ENCODE results near the gene ZMYM2.
"Not testable (repeated sequence)": the region's sequence is repeated elsewhere in the genome, so short reads cannot be mapped to it uniquely, and the experiment has no call there.

ZMYM2 gene

GRCh38 chr13:19958155-19959111, at the start of gene ZMYM2:
ZMYM2 (plus strand) TSS chr13:19958727; CDS start chr13:19993073, 34,346 bp downstream.
- DNase-seq = peak; percentile 18

GRCh38 chr13:19910336-19911072, 48.0 kb upstream of the ZMYM2 start:
- no peak for DNase-seq

DNA sequence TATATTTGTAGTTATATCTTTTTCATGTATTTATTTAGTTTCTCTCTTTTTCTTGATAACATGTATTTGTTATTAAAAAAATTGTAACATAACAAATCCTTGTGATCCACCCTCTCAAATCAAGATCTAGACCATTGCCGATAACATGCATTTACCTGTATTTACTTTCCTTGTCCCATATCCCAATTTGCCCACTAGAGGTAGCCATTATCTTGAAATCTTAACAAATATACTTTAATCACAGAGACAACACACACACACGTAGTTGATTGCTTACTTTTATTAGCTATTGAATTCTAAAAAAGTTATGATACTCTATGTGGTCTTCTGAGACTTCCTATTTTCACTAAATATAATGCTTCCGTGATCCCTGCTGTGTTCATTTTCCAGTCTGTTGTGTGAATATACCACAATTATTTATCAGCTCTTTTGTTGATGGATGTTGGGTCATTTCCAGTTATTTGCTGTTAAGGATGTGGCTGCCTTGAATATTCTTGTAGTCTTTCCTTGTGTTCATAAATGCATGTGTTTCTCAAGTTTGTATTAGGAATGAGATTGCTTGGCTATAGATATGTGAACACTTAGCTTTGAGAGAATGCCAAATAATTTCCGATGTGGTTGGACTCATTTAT, 31.3 kb upstream of the ZMYM2 start:
- no peak for DNase-seq

DNA sequence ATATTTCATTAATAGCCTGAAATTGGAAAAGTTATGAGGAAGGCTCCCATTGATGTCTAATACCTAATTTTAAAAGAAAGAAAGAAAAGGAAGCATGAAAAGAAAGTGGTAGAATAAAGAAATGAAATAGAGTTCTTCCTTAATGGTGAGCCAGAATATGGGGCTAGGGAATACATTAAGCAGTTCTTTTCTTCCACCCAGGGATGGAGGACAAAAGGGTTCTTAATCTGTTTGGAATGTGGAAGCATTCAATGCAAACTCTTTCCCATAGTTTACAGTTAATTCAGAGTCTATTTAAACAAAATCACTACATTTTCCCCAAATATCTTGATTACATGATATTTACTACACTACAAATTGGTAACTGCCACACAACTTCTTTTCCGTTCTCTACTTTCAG, 18.4 kb upstream of the ZMYM2 start:
- DNase-seq = no peak

GRCh38 chr13:19950374-19950773, 8.2 kb upstream of the ZMYM2 start:
- no peak for DNase-seq

- no peak for DNase-seq
Measured at GRCh38 chr13:19952850-19953249, 5.7 kb upstream of the ZMYM2 start.

DNA sequence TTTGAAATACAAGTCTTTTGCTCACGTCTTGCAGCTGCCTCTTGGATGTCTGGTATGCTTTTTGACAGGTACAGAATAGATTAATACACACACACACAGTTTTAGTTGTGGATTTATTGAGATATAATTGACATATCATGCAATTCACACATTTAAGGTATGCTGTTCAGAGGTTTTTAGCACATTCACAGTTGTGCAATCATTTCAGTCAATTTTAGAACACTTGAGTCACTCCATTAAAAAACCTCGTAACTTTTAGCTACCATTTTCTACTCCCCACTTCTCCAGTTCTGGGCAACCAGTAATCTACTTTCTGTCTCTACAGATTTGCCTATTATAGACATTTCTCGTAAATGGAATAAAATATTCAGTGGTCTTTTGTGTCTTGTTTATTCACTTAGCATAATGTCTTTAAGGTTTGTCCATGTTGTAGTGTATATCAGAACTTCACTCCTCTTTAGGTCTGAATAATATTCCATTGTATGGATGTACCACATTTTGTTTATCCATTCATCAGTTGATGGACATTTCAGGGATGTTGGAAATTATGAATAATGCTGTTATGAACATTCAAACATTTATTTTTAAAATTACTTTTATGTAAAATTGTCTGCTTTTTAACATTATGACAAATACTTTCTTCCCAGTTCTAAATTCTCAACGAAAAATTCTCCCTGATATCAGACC, 2.5 kb upstream of the ZMYM2 start:
- no peak for DNase-seq

GRCh38 chr13:19957320-19958154, 990 bp upstream of the ZMYM2 start:
- no peak for DNase-seq

DNA sequence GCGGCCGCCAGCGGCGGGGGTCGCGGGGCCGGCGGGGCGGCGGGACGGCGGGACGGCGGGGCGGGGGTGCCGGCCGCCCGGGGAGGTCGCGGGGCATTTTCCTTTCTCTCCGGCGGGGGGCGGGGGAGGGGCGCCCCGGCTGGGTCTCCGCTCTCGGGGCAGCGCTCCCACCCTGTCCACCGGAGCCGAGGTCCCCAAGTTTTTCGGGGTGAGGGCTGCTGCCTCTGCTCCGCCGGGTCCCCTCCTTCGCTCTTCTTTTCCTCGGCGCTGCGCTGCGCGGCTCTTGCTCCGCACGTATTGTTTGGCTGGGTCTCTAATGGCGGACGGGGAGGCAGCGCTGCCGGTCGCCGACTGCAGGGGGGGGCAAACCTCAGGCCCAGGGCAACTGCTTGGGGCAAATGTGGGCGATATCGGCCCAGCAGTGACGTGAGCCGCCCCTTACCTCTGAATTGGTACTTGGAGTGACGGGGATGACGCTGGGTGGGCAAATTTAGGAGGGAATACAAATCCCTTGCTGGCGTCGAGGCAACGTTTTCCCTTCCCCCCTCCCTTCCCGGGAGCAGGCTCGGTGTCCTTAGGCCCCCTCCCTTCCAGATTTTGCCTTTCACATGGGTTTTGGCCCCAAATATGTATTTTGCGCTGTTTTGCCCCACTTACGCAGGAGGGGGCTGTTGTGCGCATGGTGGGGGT, 759 bp downstream of the ZMYM2 start:
- DNase-seq = no peak

DNA sequence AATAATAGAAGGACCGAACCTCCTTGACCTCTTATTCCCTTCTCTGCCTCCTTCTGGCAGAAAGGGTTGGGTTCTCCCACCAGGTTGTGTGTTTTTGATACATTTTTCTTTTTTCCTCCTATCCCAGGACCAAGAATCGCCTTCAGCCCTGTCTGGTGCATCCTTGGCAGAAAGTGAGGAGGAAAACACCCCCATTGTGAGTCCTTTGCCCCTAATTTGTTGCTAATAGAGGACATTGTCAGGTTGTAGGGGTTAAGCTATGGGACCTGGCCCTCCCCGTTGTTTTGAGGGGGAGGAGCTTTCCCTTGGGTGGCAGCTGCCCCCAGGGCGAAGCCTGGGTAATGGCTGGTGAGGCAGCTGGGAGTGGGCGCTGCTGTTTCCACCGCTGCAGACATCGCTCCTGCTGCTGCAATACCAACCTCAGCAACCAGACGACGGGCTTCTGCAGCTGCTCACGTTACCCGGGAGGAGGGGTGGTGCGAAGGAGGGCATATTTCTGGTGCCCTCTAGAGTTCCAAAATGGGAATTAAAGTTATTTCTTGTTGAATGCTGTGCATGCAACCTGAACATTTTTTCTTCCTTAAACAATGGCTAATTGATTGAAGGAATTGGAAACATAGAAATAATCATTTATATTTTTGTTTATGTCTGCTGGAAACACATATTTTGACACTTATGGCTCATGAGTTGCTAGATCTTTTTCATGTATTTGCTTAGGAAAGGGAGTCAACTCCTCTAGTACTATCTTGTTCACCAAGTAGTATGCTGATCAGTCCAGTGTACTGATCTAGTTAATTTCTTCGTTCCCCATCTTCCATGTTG, 1.5 kb downstream of the ZMYM2 start:
- DNase-seq = peak; percentile 32

DNA sequence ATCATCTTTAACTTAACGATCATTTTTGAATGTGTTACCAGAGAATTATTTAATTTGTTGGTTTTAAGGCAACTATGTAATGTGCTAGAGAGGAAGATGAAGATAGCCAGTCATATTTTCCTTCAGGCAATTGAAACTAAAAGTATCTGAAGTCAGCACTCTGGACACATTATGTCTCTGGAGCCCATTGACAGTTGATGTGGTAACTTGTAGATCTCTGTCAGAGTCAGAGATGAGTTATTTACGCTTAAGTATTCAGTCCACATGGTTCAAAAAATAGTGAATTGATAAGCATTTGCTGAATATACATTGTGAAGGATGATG, 2.1 kb downstream of the ZMYM2 start:
- DNase-seq = no peak

GRCh38 chr13:19961489-19961888, 3.0 kb downstream of the ZMYM2 start:
- DNase-seq = no peak

GRCh38 chr13:19961924-19962323, 3.4 kb downstream of the ZMYM2 start:
- no peak for DNase-seq

DNA sequence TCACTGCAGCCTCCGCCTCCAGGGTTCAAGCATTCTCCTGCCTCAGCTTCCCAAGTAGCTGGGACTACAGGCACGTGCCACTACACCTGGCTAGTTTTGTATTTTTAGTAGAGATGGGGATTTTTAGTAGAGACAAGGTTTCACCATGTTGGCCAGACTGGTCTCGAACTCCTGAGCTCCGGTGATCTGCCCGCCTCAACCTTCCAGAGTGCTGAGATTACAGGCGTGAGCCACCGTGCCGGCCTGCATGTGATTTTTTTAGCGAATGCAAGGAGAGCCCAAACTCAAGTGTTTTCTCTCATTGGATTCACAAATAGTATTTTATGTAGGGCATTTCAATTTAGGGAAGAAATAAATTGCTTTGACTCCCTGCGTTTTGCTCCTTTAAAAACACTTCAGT, 4.4 kb downstream of the ZMYM2 start:
- DNase-seq = no peak

DNA sequence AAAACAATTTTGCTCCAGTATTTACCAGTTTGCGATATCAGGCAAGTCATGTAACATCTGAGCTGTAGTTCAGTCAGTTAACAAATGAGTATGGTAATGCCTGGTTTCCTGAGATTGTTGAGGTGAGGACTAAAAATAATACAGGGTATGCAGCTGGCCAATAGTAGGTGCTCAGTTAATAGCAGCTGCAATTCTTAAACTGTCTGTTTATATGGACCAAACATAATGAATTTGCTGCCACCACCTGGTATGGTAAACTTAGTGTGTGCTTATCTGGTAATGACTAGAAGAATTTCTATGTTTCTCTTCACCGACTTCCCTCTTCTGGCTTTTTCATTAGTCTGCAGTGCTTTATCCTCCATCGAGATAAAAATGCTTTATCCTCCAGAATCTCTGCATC, 9.1 kb downstream of the ZMYM2 start:
- DNase-seq = no peak

GRCh38 chr13:19974498-19975009, 16.0 kb downstream of the ZMYM2 start:
- not testable (repeated sequence) for DNase-seq

- DNase-seq = no peak
Measured at GRCh38 chr13:19978831-19979437, 20.4 kb downstream of the ZMYM2 start.

GRCh38 chr13:19981685-19982238, 23.2 kb downstream of the ZMYM2 start:
- DNase-seq = no peak

- no peak for DNase-seq
Measured at GRCh38 chr13:19982447-19983043, 24.0 kb downstream of the ZMYM2 start.
